ENCODE data around the gene MYLK3. TPM values are rescaled to one million over a fixed set of nuclear protein-coding genes. Genes with fewer than 3 reads are reported as not detected.

The MYLK3 gene
- total and polyA plus RNA-seq, 2 of the 4 experiments (the other 2 are of a cell fraction) = under 0.01 to 0.03 TPM

GRCh38 chr16:46777804-46778203 lies 29.7 kb upstream of the MYLK3 start:
- ATAC-seq (ENCODE audit: low read depth) = no peak
- no peak overlapping the region for H2BK5ac ChIP-seq (ENCODE audit: low read depth, low read length, poor library complexity, severe bottlenecking)
- POLR2A ChIA-PET (ENCODE audit: unreplicated experiment) = no interaction called here

More at GRCh38 chr16:46777804-46778203, 29.7 kb upstream of the MYLK3 start:
- Histone ChIP-seq H2BK20ac (ENCODE audit: low read depth, low read length) (no peak overlapping the region), H4K91ac (ENCODE audit: insufficient read depth, low read depth, low read length) (no peak overlapping the region), H4K5ac (ENCODE audit: low read depth, low read length) (no peak overlapping the region), H3K9ac (ENCODE audit: low read depth, low read length) (no peak overlapping the region), H3K4me3 (ENCODE audit: insufficient read depth, low read depth, low read length) (no peak overlapping the region), H3K27ac (ENCODE audit: insufficient read depth, low read length) (no peak overlapping the region), H4K8ac (ENCODE audit: low read depth in 2 of 2, low read length in 2 of 2) (no peak overlapping the region), H2AFZ (replicated peaks; ENCODE audit: low read length, poor library complexity) (no peak overlapping the region), H3K14ac (replicated peaks; ENCODE audit: low read depth, low read length) (no peak overlapping the region), H3K4me1 (ENCODE audit: control insufficient read depth, insufficient read depth, low read length) (no peaks in the 10 kb centered on the region; the same call in 1 of the 2 replicates), H3K4me2 (ENCODE audit: low read depth, low read length) (no peak overlapping the region), H3K79me1 (ENCODE audit: low read depth in 1 of 2, low read length in 2 of 2) (no peaks in the 10 kb centered on the region), H3K27me3 (ENCODE audit: control insufficient read depth, insufficient read depth, low read length) (no peaks in the 10 kb centered on the region), H2BK120ac (ENCODE audit: low read depth, low read length) (no peak overlapping the region), H2AK9ac (replicated peaks; ENCODE audit: low read depth, low read length, poor library complexity) (no peak overlapping the region), H3K9me3 (ENCODE audit: control insufficient read depth, insufficient read depth, low read length) (no peaks in the 10 kb centered on the region), H3K36me3 (ENCODE audit: control insufficient read depth, insufficient read depth, low read length) (no peaks in the 10 kb centered on the region), H2BK15ac (ENCODE audit: low read depth, low read length) (no peak overlapping the region), H3K23ac (ENCODE audit: low read depth, low read length) (no peak overlapping the region), H3K9me1 (ENCODE audit: insufficient read depth, low read length) (no peaks in the 10 kb centered on the region), H2AK5ac (ENCODE audit: low read depth, low read length) (no peak overlapping the region), H4K20me1 (ENCODE audit: insufficient read depth, low read length) (no peaks in the 10 kb centered on the region), H3K56ac (ENCODE audit: extremely low read depth, insufficient read depth, low read length) (no peak overlapping the region), H3K18ac (ENCODE audit: low read depth, low read length) (no peak overlapping the region), H3K4ac (ENCODE audit: low read depth, low read length) (no peak overlapping the region)
- intact Hi-C loops (cut with micrococcal nuclease) (loop anchor here (5.0 kb wide), 1 partner anchor 36 kb away; no protein-coding TSS in a partner anchor), in situ Hi-C loops (cut with MboI; ENCODE audit: low sequenced_read_pairs) (no loop called here), dilution Hi-C loops (cut with HindIII; ENCODE audit: low sequenced_read_pairs, unreplicated experiment) (no loop called here)
- no peak for DNase-seq
- BruUV-seq (replicated peaks) = no TSS peak
- 86% methylated on average over 3 of the region's 12 CpGs; no CpG with 5 or more reads in 1 of the 2 experiments for WGBS, 2 experiments (ENCODE audit: extremely low coverage in 2 of 2, insufficient read length in 1 of 2)
- CTCF ChIA-PET = interaction anchor here (0.5 to 1.1 kb wide), 4 partner anchors 19 to 84 kb away, joined by 3 read pairs; no protein-coding TSS in a partner anchor
- no peak for TF ChIP-seq ELK1 (IDR thresholded peaks at IDR 0.05; ENCODE audit: borderline replicate concordance, low read depth, low read length)
- no peak for TF ChIP-seq SMC3 (IDR thresholded peaks at IDR 0.05; ENCODE audit: low read depth, low read length)
- TF ChIP-seq RCOR1 (IDR thresholded peaks at IDR 0.05; ENCODE audit: insufficient replicate concordance, low read length) = no peak
- TF ChIP-seq NFE2L2 (IDR thresholded peaks at IDR 0.05; ENCODE audit: low read depth, low read length) = no peak
- no peak for TF ChIP-seq BHLHE40 (IDR thresholded peaks at IDR 0.05; ENCODE audit: low read depth, low read length)
- no peak for TF ChIP-seq CTCF (conservative IDR thresholded peaks at IDR 0.05; ENCODE audit: low read depth, low read length)
- TF ChIP-seq POLR2A (IDR thresholded peaks at IDR 0.05; ENCODE audit: low read depth, low read length) = no peak
- no peak for TF ChIP-seq FOS (IDR thresholded peaks at IDR 0.05; ENCODE audit: low read depth, low read length)
- no peak for TF ChIP-seq MXI1 (IDR thresholded peaks at IDR 0.05; ENCODE audit: borderline replicate concordance, low read depth, low read length)
- TF ChIP-seq CEBPB (IDR thresholded peaks at IDR 0.05; ENCODE audit: low read depth, low read length) = no peak
- TF ChIP-seq RAD21 (IDR thresholded peaks at IDR 0.05; ENCODE audit: low read length) = no peak
- TF ChIP-seq MAZ (IDR thresholded peaks at IDR 0.05; ENCODE audit: borderline replicate concordance, low read depth, low read length) = no peak
- no peak for TF ChIP-seq RFX5 (IDR thresholded peaks at IDR 0.05; ENCODE audit: low read depth, low read length)
- no peak for TF ChIP-seq USF2 (IDR thresholded peaks at IDR 0.05; ENCODE audit: low read depth, low read length)
- no peak for TF ChIP-seq MAFK (IDR thresholded peaks at IDR 0.05; ENCODE audit: low read depth, low read length)
- no peak for TF ChIP-seq CHD1 (IDR thresholded peaks at IDR 0.05; ENCODE audit: low read depth, low read length)
